GM23338 (cell line): ENCODE data around the gene PHC3. TPM values are rescaled to one million over a fixed set of nuclear protein-coding genes. Genes with fewer than 3 reads are reported as not detected.

ENCODE experiments used
- ATAC-seq: fragments of 200-7000 bp; cut with Tn5 transposase; 3 replicates; pipeline ENCODE4 v1.9.1; 2020
- DNase-seq: peaks from one replicate; pipeline ENCODE4 v3.0.0-alpha.2; 2015; ENCODE audit warnings: low spot score
- H2AFZ ChIP-seq: fragments of 200-600 bp; sonication (generic); 2 replicates; pipeline ENCODE4 v1.8.0; 2016; ENCODE audit warnings: antibody characterized with exemption, mild to moderate bottlenecking, moderate library complexity
- H3F3A ChIP-seq: fragments of 200-600 bp; sonication (generic); replicated peaks from 2 replicates; pipeline ENCODE4 v1.8.0; 2017; ENCODE audit warnings: antibody characterized with exemption, mixed run types, low read depth
- H3K27ac ChIP-seq: fragments of 200-600 bp; sonication (generic); 2 replicates; pipeline ENCODE4 v1.6.1; 2016; ENCODE audit warnings: low read depth
- H3K27me3 ChIP-seq: fragments of 200-600 bp; sonication (generic); 2 replicates; pipeline ENCODE4 v1.8.0; 2016; ENCODE audit warnings: mild to moderate bottlenecking, mixed run types, moderate library complexity; ENCODE audit not compliant: insufficient read depth
- H3K36me3 ChIP-seq: fragments of 200-600 bp; sonication (generic); 2 replicates; pipeline ENCODE4 v1.8.0; 2016; ENCODE audit warnings: mild to moderate bottlenecking; ENCODE audit not compliant: insufficient read depth
- H3K4me1 ChIP-seq: fragments of 200-600 bp; sonication (generic); 2 replicates; pipeline ENCODE4 v1.8.0; 2016; ENCODE audit warnings: mild to moderate bottlenecking, moderate library complexity; ENCODE audit not compliant: insufficient read depth
- H3K4me2 ChIP-seq: fragments of 200-600 bp; sonication (generic); 2 replicates; pipeline ENCODE4 v1.7.1; 2017; ENCODE audit warnings: mixed run types
- H3K4me3 ChIP-seq: fragments of 200-600 bp; sonication (generic); 2 replicates; pipeline ENCODE4 v1.6.1; 2016; ENCODE audit warnings: mixed run types
- H3K79me2 ChIP-seq: fragments of 200-600 bp; sonication (generic); replicated peaks from 2 replicates; pipeline ENCODE4 v1.8.0; 2017; ENCODE audit warnings: mild to moderate bottlenecking; ENCODE audit not compliant: insufficient read depth
- H3K9me2 ChIP-seq: fragments of 200-600 bp; sonication (generic); 2 replicates; pipeline ENCODE4 v1.8.0; 2017; ENCODE audit not compliant: insufficient read depth
- H4K20me1 ChIP-seq: fragments of 200-600 bp; sonication (generic); replicated peaks from 2 replicates; pipeline ENCODE4 v1.8.0; 2017; ENCODE audit warnings: mild to moderate bottlenecking; ENCODE audit not compliant: insufficient read depth
- H3K27ac Mint-ChIP-seq: 2 replicates; pipeline ENCODE4 v1.8.0; 2020; ENCODE audit warnings: inconsistent platforms, mild to moderate bottlenecking, moderate library complexity, mixed read lengths
- H3K27me3 Mint-ChIP-seq: 3 replicates; pipeline ENCODE4 v1.8.0; 2022; ENCODE audit warnings: low read depth, mild to moderate bottlenecking, moderate library complexity, mixed read lengths, inconsistent platforms; ENCODE audit not compliant: insufficient read depth, poor library complexity
- H3K36me3 Mint-ChIP-seq: 3 replicates; pipeline ENCODE4 v1.8.0; 2021; ENCODE audit warnings: low read depth, mild to moderate bottlenecking, inconsistent platforms, moderate library complexity, mixed read lengths
- H3K4me1 Mint-ChIP-seq: 3 replicates; pipeline ENCODE4 v1.8.0; 2020; ENCODE audit warnings: mild to moderate bottlenecking, inconsistent platforms, mixed read lengths
- H3K4me3 Mint-ChIP-seq: 3 replicates; pipeline ENCODE4 v1.8.0; 2021; ENCODE audit warnings: moderate library complexity, mild to moderate bottlenecking, inconsistent platforms, mixed read lengths
- H3K9me3 Mint-ChIP-seq: 3 replicates; pipeline ENCODE4 v1.8.0; 2020; ENCODE audit warnings: moderate library complexity, mild to moderate bottlenecking, inconsistent platforms, mixed read lengths
- CREB1 ChIP-seq: fragments of 250-450 bp; sonication (Bioruptor Pico); IDR thresholded peaks from 2 replicates; pipeline ENCODE4 v1.5.0; 2020; ENCODE audit warnings: low read depth, mild to moderate bottlenecking, moderate library complexity
- EZH2 ChIP-seq: fragments of 200-600 bp; sonication (generic); IDR thresholded peaks from one replicate; pipeline ENCODE4 v1.8.0; 2017; ENCODE audit warnings: antibody characterized with exemption, mild to moderate bottlenecking, low read depth; ENCODE audit not compliant: unreplicated experiment
- EZH2phosphoT487 ChIP-seq: fragments of 200-600 bp; sonication (generic); IDR thresholded peaks from one replicate; pipeline ENCODE4 v1.8.1; 2018; ENCODE audit warnings: antibody characterized with exemption; ENCODE audit not compliant: unreplicated experiment
- JUNB ChIP-seq: IDR thresholded peaks from one replicate; pipeline ENCODE4 v1.6.1; 2016; ENCODE audit warnings: antibody characterized with exemption; ENCODE audit not compliant: unreplicated experiment
- NANOG ChIP-seq: IDR thresholded peaks from 2 replicates; pipeline ENCODE4 v1.6.1; 2016; ENCODE audit warnings: antibody characterized with exemption, borderline replicate concordance
- POLR2AphosphoS5 ChIP-seq: IDR thresholded peaks from 2 replicates; pipeline ENCODE4 v1.6.1; 2016; ENCODE audit warnings: antibody characterized with exemption, low read depth
- ZNF114 ChIP-seq: fragments of 250-450 bp; sonication (Bioruptor Pico); IDR thresholded peaks from 2 replicates; pipeline ENCODE4 v1.5.0; 2020; ENCODE audit warnings: mild to moderate bottlenecking, moderate library complexity
- ZNF331 ChIP-seq: fragments of 250-450 bp; sonication (Bioruptor Pico); IDR thresholded peaks from 2 replicates; pipeline ENCODE4 v1.5.0; 2020; ENCODE audit warnings: low read depth, mild to moderate bottlenecking, moderate library complexity
- ZNF462 ChIP-seq: fragments of 250-450 bp; sonication (Bioruptor Pico); IDR thresholded peaks from 2 replicates; pipeline ENCODE4 v1.5.0; 2020; ENCODE audit warnings: mild to moderate bottlenecking, moderate library complexity
- polyA plus RNA-seq: library from polyadenylated mRNA; unstranded; fragments of >200 nt; fragmentation: Nextera tagmentation; extraction: Ambion mirVana; gene quantifications from 2 replicates; pipeline ENCODE4 v1.2.1, GENCODE V29; 2016
- total RNA-seq: library from RNA; depleted of rRNA; stranded (reverse); fragments of >200 nt; shearing (Covaris generic); gene quantifications from 2 replicates; pipeline ENCODE4 v1.2.3, GENCODE V29; 2014

PHC3 gene
- total and polyA plus RNA-seq, 2 experiments from 2014 or later: 23.9 to 83.5 TPM

GRCh38 chr3:170057550-170057949, 124.0 kb downstream of the PHC3 start (continued):
- TF ChIP-seq ZNF462 (CRISPR knock-in tag): no peak
- no peak for TF ChIP-seq ZNF114 (CRISPR knock-in tag)
- no peak for TF ChIP-seq POLR2AphosphoS5
- no peak for TF ChIP-seq JUNB
- no peak for TF ChIP-seq ZNF331 (CRISPR knock-in tag)

- Histone ChIP-seq H4K20me1 (no peaks in the 10 kb centered on the region), H2AFZ (no peak overlapping the region), H3K4me1 (peaks cover 44% of the 10 kb centered on the region), H3K4me2 (0 out of 2 replicates have a peak overlapping the region, but pooled peaks have one; percentile 22), H3K27me3 (no peaks in the 10 kb centered on the region), H3K79me2 (peaks cover 9% of the 10 kb centered on the region; the same call in 1 of the 2 replicates), H3K27ac (0 out of 2 replicates have a peak overlapping the region, but pooled peaks have one; percentile 53), H3K9me2 (no peaks in the 10 kb centered on the region), H3K4me3 (no peak overlapping the region), H3K36me3 (no peaks in the 10 kb centered on the region), H3F3A (no peaks in the 10 kb centered on the region)
- no peaks in the 10 kb centered on the region for H3K9me3 Mint-ChIP-seq
- no peak overlapping the region for H3K4me3 Mint-ChIP-seq
- peaks cover 50% of the 10 kb centered on the region for H3K4me1 Mint-ChIP-seq
- ATAC-seq (peak; percentile 26; the same call in 2 of the 3 replicates), DNase-seq (no peak)
- peaks cover 10% of the 10 kb centered on the region for H3K36me3 Mint-ChIP-seq
- peak overlapping the region; percentile 91 for H3K27ac Mint-ChIP-seq
- no peaks in the 10 kb centered on the region for H3K27me3 Mint-ChIP-seq
- TF ChIP-seq EZH2phosphoT487: no peak
- TF ChIP-seq ZNF462 (CRISPR knock-in tag): no peak
- no peak for TF ChIP-seq CREB1 (CRISPR knock-in tag)
- no peak for TF ChIP-seq POLR2AphosphoS5
- no peak for TF ChIP-seq NANOG
- no peak for TF ChIP-seq JUNB
- TF ChIP-seq EZH2: no peak
Observed at GRCh38 chr3:170056710-170057454, 124.7 kb downstream of the PHC3 start.
